IMR-90 (cell line): Measurements from ENCODE around the gene ABHD16A. TPM values are rescaled to one million over a fixed set of nuclear protein-coding genes. Genes with fewer than 3 reads are reported as not detected.

Source experiments
- ATAC-seq: fragments of 200-7000 bp; cut with Tn5 transposase; 2 replicates; pipeline ENCODE4 v1.9.1; 2020; ENCODE audit warnings: low read depth, mild to moderate bottlenecking, moderate library complexity
- BruUV-seq: library from RNA; stranded (reverse); fragments of 400-500 nt; replicated peaks from 2 replicates; lab custom pipeline; 2021; lab: Mats Ljungman, UMichigan
- CTCF ChIA-PET: fragments of 300-600 bp; formaldehyde crosslinking; extraction: SDS; loops from one replicate; lab custom pipeline; 2021; ENCODE audit warnings: antibody characterized with exemption; lab: Yijun Ruan, JAX
- POLR2A ChIA-PET: fragments of 300-600 bp; sonication (Branson Sonifier 250); formaldehyde crosslinking; loops from one replicate; lab custom pipeline; 2022; ENCODE audit warnings: antibody characterized with exemption; ENCODE audit not compliant: unreplicated experiment; lab: Charles Lee
- DNase-seq: peaks from one replicate; pipeline ENCODE4 v3.0.0; 2013
- H2AFZ ChIP-seq: replicated peaks from 2 replicates; pipeline ENCODE3; 2013; ENCODE audit warnings: low read length, mild to moderate bottlenecking; ENCODE audit not compliant: poor library complexity
- H2AK5ac ChIP-seq: 2 replicates; pipeline ENCODE4 v1.6.1; 2013; ENCODE audit warnings: low read depth, low read length, inconsistent platforms
- H2AK9ac ChIP-seq: replicated peaks from 2 replicates; pipeline ENCODE3; 2013; ENCODE audit warnings: mild to moderate bottlenecking, low read depth, low read length, moderate library complexity; ENCODE audit not compliant: poor library complexity
- H2BK120ac ChIP-seq: 2 replicates; pipeline ENCODE4 v1.6.1; 2013; ENCODE audit warnings: low read depth, low read length, inconsistent platforms
- H2BK15ac ChIP-seq: 3 replicates; pipeline ENCODE4 v1.6.1; 2013; ENCODE audit warnings: low read depth, low read length, inconsistent platforms
- H2BK20ac ChIP-seq: 2 replicates; pipeline ENCODE4 v1.6.1; 2013; ENCODE audit warnings: low read depth, mild to moderate bottlenecking, inconsistent platforms, low read length, moderate library complexity
- H2BK5ac ChIP-seq: 2 replicates; pipeline ENCODE4 v1.6.1; 2013; ENCODE audit warnings: mild to moderate bottlenecking, low read depth, low read length, inconsistent platforms; ENCODE audit not compliant: poor library complexity, severe bottlenecking
- H3K14ac ChIP-seq: replicated peaks from 2 replicates; pipeline ENCODE4 v1.6.1; 2013; ENCODE audit warnings: low read depth, low read length, inconsistent platforms
- H3K18ac ChIP-seq: 2 replicates; pipeline ENCODE4 v1.6.1; 2013; ENCODE audit warnings: low read depth, low read length, control low read depth
- H3K23ac ChIP-seq: 2 replicates; pipeline ENCODE4 v1.6.1; 2013; ENCODE audit warnings: low read depth, low read length, inconsistent platforms
- H3K27ac ChIP-seq: 2 replicates; pipeline ENCODE4 v1.5.1; 2013; ENCODE audit warnings: mild to moderate bottlenecking, control low read depth, low read length; ENCODE audit not compliant: insufficient read depth
- H3K27me3 ChIP-seq: 2 replicates; pipeline ENCODE4 v1.6.1; 2013; ENCODE audit warnings: low read length; ENCODE audit not compliant: control insufficient read depth, insufficient read depth
- H3K36me3 ChIP-seq: 2 replicates; pipeline ENCODE4 v1.6.1; 2013; ENCODE audit warnings: low read length, mixed read lengths; ENCODE audit not compliant: control insufficient read depth, insufficient read depth
- H3K4ac ChIP-seq: 2 replicates; pipeline ENCODE4 v1.6.1; 2013; ENCODE audit warnings: low read depth, low read length, inconsistent platforms
- H3K4me1 ChIP-seq: 2 replicates; pipeline ENCODE4 v1.6.1; 2013; ENCODE audit warnings: low read length, mixed read lengths; ENCODE audit not compliant: control insufficient read depth, insufficient read depth
- H3K4me2 ChIP-seq: 2 replicates; pipeline ENCODE4 v1.6.1; 2013; ENCODE audit warnings: low read depth, mild to moderate bottlenecking, control low read depth, low read length, moderate library complexity
- H3K4me3 ChIP-seq: 2 replicates; pipeline ENCODE4 v1.5.1; 2013; ENCODE audit warnings: low read depth, mild to moderate bottlenecking, control low read depth, low read length, moderate library complexity; ENCODE audit not compliant: insufficient read depth
- H3K56ac ChIP-seq: 2 replicates; pipeline ENCODE4 v1.6.1; 2013; ENCODE audit warnings: low read length, inconsistent platforms; ENCODE audit not compliant: insufficient read depth; ENCODE audit errors: extremely low read depth
- H3K79me1 ChIP-seq, 2 experiments: 2 replicates each; pipeline ENCODE4 v1.6.1; 2013; ENCODE audit warnings: low read length in 2 of 2, inconsistent platforms in 1 of 2, low read depth in 1 of 2
- H3K9ac ChIP-seq: 2 replicates; pipeline ENCODE4 v1.6.1; 2013; ENCODE audit warnings: low read depth, low read length, control low read depth
- H3K9me1 ChIP-seq: 2 replicates; pipeline ENCODE4 v1.6.1; 2013; ENCODE audit warnings: low read length, inconsistent platforms; ENCODE audit not compliant: insufficient read depth
- H3K9me3 ChIP-seq: 2 replicates; pipeline ENCODE4 v1.6.1; 2013; ENCODE audit warnings: low read length; ENCODE audit not compliant: control insufficient read depth, insufficient read depth
- H4K20me1 ChIP-seq: 2 replicates; pipeline ENCODE4 v1.6.1; 2013; ENCODE audit warnings: low read length, inconsistent platforms; ENCODE audit not compliant: insufficient read depth
- H4K5ac ChIP-seq: 2 replicates; pipeline ENCODE4 v1.6.1; 2013; ENCODE audit warnings: mild to moderate bottlenecking, low read depth, low read length, control low read depth
- H4K8ac ChIP-seq, 2 experiments: 2 replicates each; pipeline ENCODE4 v1.6.1; 2013; ENCODE audit warnings: low read depth in 2 of 2, low read length in 2 of 2, control low read depth in 1 of 2, inconsistent platforms in 1 of 2
- H4K91ac ChIP-seq: 2 replicates; pipeline ENCODE4 v1.6.1; 2013; ENCODE audit warnings: low read depth, low read length, inconsistent platforms; ENCODE audit not compliant: insufficient read depth
- CEBPB ChIP-seq: IDR thresholded peaks from 2 replicates; pipeline ENCODE4 v1.6.1; 2012; ENCODE audit warnings: low read depth, low read length, improper control_type of control experiment
- FOS ChIP-seq: fragments of 150-350 bp; IDR thresholded peaks from 2 replicates; pipeline ENCODE4 v1.6.1; 2016; ENCODE audit warnings: low read depth, low read length
- MAFK ChIP-seq: IDR thresholded peaks from 2 replicates; pipeline ENCODE4 v1.6.1; 2012; ENCODE audit warnings: low read depth, low read length, improper control_type of control experiment
- MAZ ChIP-seq: IDR thresholded peaks from 2 replicates; pipeline ENCODE4 v1.6.1; 2012; ENCODE audit warnings: low read depth, mild to moderate bottlenecking, low read length, improper control_type of control experiment, moderate library complexity, borderline replicate concordance
- NFE2L2 ChIP-seq: fragments of 150-350 bp; IDR thresholded peaks from 2 replicates; pipeline ENCODE4 v1.6.1; 2016; ENCODE audit warnings: low read depth, mild to moderate bottlenecking, low read length
- POLR2A ChIP-seq: IDR thresholded peaks from 2 replicates; pipeline ENCODE4 v1.6.1; 2012; ENCODE audit warnings: mild to moderate bottlenecking, low read depth, low read length
- RAD21 ChIP-seq: IDR thresholded peaks from 2 replicates; pipeline ENCODE4 v1.6.1; 2012; ENCODE audit warnings: low read length, improper control_type of control experiment
- RCOR1 ChIP-seq: IDR thresholded peaks from 2 replicates; pipeline ENCODE4 v1.6.1; 2012; ENCODE audit warnings: mild to moderate bottlenecking, low read length, improper control_type of control experiment; ENCODE audit not compliant: insufficient replicate concordance
- RFX5 ChIP-seq: IDR thresholded peaks from 2 replicates; pipeline ENCODE4 v1.8.0; 2012; ENCODE audit warnings: low read depth, mild to moderate bottlenecking, low read length, moderate library complexity
- USF2 ChIP-seq: fragments of 150-350 bp; IDR thresholded peaks from 2 replicates; pipeline ENCODE4 v1.6.1; 2017; ENCODE audit warnings: mild to moderate bottlenecking, antibody characterized with exemption, low read length, low read depth
- WGBS, 2 experiments: methylation state at CpG; one replicate each; pipeline versions ENCODE4 v1.1.5 to v1.1.7; 2013; ENCODE audit warnings: missing lambda C conversion rate in 2 of 2; ENCODE audit not compliant: insufficient read length in 1 of 2; ENCODE audit errors: extremely low coverage in 2 of 2; 5-methylcytosine and 5-hydroxymethylcytosine counted together
- dilution Hi-C: fragments of 300-500 bp; cut with HindIII; formaldehyde crosslinking; loops from one replicate; pipeline ENCODE4 v1.14.3; 2018; ENCODE audit warnings: low sequenced_read_pairs; ENCODE audit not compliant: unreplicated experiment
- in situ Hi-C: fragments of 300-500 bp; cut with MboI; formaldehyde crosslinking; loops from 3 replicates; pipeline ENCODE4 v1.14.3; 2019; ENCODE audit warnings: low sequenced_read_pairs, inconsistent platforms, mixed read lengths
- intact Hi-C: fragments of 100-400 bp; cut with micrococcal nuclease; formaldehyde crosslinking; loops from 2 replicates; pipeline ENCODE4 v1.10.0; 2022
- polyA plus RNA-seq, 3 experiments: library from polyadenylated mRNA; depleted of rRNA; stranded (reverse); fragments of >200 nt; gene quantifications; 2 replicates each; pipeline ENCODE4 v1.2.3, GENCODE V29; 2012; ENCODE audit warnings: low replicate concordance in 1 of 3
- total RNA-seq: library from RNA; depleted of rRNA; stranded (reverse); fragments of >200 nt; gene quantifications from 2 replicates; pipeline ENCODE4 v1.2.3, GENCODE V29; 2012

Gene ABHD16A
- total and polyA plus RNA-seq, 2 of the 4 experiments (the other 2 are of a cell fraction), result 31.5 to 35.1 TPM

- no peak within 1 kb of the TSS for H2BK120ac ChIP-seq
- H3K36me3 ChIP-seq, result peaks cover 5% of the 10 kb centered on the region; the same call in 1 of the 2 replicates
- H3K4me3 ChIP-seq, result no peak within 1 kb of the TSS
- H2BK15ac ChIP-seq, result no peak within 1 kb of the TSS
- H4K20me1 ChIP-seq, result no peaks in the 10 kb centered on the region
- H3K14ac ChIP-seq, result no peak within 1 kb of the TSS
- peaks cover 2% of the 10 kb centered on the region; the same call in 1 of the 2 replicates for H3K27me3 ChIP-seq
- in situ Hi-C loops, result no loop called here
- no peak within 1 kb of the TSS for H3K27ac ChIP-seq
- H3K56ac ChIP-seq, result no peak within 1 kb of the TSS
- H3K4ac ChIP-seq, result no peak within 1 kb of the TSS
- H4K91ac ChIP-seq, result no peak within 1 kb of the TSS
- no peak within 1 kb of the TSS for H3K18ac ChIP-seq
- H2AK9ac ChIP-seq, result no peak within 1 kb of the TSS
- H3K4me1 ChIP-seq, result no peaks in the 10 kb centered on the region
- DNase-seq, result no peak
- ATAC-seq, result peak; percentile 59
- WGBS, 2 experiments, result 83% methylated on average over 2 of the region's 4 CpGs; no CpG with 5 or more reads in 1 of the 2 experiments
- TF ChIP-seq RCOR1 (no peak), CEBPB (no peak), NFE2L2 (no peak), POLR2A (no peak), FOS (no peak), MAFK (no peak), RAD21 (no peak), USF2 (no peak), RFX5 (no peak), MAZ (no peak)
- no peak within 1 kb of the TSS for H4K8ac ChIP-seq
- H2BK5ac ChIP-seq, result no peak within 1 kb of the TSS
- intact Hi-C loops, result no loop called here
- no TSS peak for BruUV-seq
- H3K9me3 ChIP-seq, result no peaks in the 10 kb centered on the region
- no peak within 1 kb of the TSS for H3K4me2 ChIP-seq
- no peak within 1 kb of the TSS for H2BK20ac ChIP-seq
- dilution Hi-C loops, result no loop called here
- H3K9me1 ChIP-seq, result peaks cover 4% of the 10 kb centered on the region; the same call in 1 of the 2 replicates
- H2AK5ac ChIP-seq, result no peak within 1 kb of the TSS; the same call in 1 of the 2 replicates
- no peak within 1 kb of the TSS for H2AFZ ChIP-seq
- H3K79me1 ChIP-seq, result no peaks in the 10 kb centered on the region
- ChIA-PET CTCF (no interaction called here), POLR2A (no interaction called here)
- H3K23ac ChIP-seq, result no peak within 1 kb of the TSS
- no peak within 1 kb of the TSS for H4K5ac ChIP-seq
- H3K9ac ChIP-seq, result no peak within 1 kb of the TSS
These were observed 18.4 kb upstream of the ABHD16A start, which contains the start of gene LY6G6C for GRCh38 chr6:31721351-31722020. Gene LY6G6C (minus strand): TSS chr6:31721746. CDS start chr6:31721679, 67 bp downstream.
